Chondrocyte (in vitro differentiated cells): ENCODE measurements around the gene CXXC4. TPM values are rescaled to one million over a fixed set of nuclear protein-coding genes. Genes with fewer than 3 reads are reported as not detected.

Experiments used
- DNase-seq: peaks from one replicate; pipeline ENCODE4 v3.0.0; 2021; ENCODE audit warnings: mixed read lengths, low spot score
- H3K27ac Mint-ChIP-seq: one replicate; pipeline ENCODE4 v1.8.0; 2021; ENCODE audit warnings: mild to moderate bottlenecking, moderate library complexity, mixed read lengths; ENCODE audit not compliant: unreplicated experiment
- H3K27me3 Mint-ChIP-seq: 2 replicates; pipeline ENCODE4 v1.8.0; 2021; ENCODE audit warnings: low read depth, mixed read lengths
- H3K36me3 Mint-ChIP-seq: 2 replicates; pipeline ENCODE4 v1.8.0; 2021; ENCODE audit warnings: low read depth, mixed read lengths
- H3K4me1 Mint-ChIP-seq: 2 replicates; pipeline ENCODE4 v1.8.0; 2021; ENCODE audit warnings: low read depth, mild to moderate bottlenecking, mixed read lengths
- H3K4me3 Mint-ChIP-seq: one replicate; pipeline ENCODE4 v1.8.0; 2021; ENCODE audit warnings: mild to moderate bottlenecking, moderate library complexity, mixed read lengths; ENCODE audit not compliant: unreplicated experiment
- H3K9me3 Mint-ChIP-seq: 2 replicates; pipeline ENCODE4 v1.8.0; 2021; ENCODE audit warnings: low read depth, mixed read lengths
- CTCF ChIP-seq: fragments of 200-600 bp; sonication (generic); IDR thresholded peaks from 2 replicates; pipeline ENCODE4 v1.5.0; 2021; ENCODE audit warnings: antibody characterized with exemption, mild to moderate bottlenecking, moderate library complexity
- total RNA-seq: library from RNA; stranded (reverse); gene quantifications from 3 replicates; pipeline ENCODE4 v1.2.1, GENCODE V29; 2021

Gene CXXC4
- total RNA-seq, 1 donor from 2014 or later = not detected

GRCh38 chr4:104446431-104447278 is 48.0 kb downstream of the CXXC4 start:
- Mint-ChIP-seq H3K36me3 (no peaks in the 10 kb centered on the region), H3K27ac (no peak overlapping the region), H3K4me3 (no peak overlapping the region), H3K27me3 (no peaks in the 10 kb centered on the region), H3K9me3 (no peaks in the 10 kb centered on the region), H3K4me1 (no peaks in the 10 kb centered on the region)
- no peak for DNase-seq
- TF ChIP-seq CTCF = no peak

- Mint-ChIP-seq H3K4me1 (no peaks in the 10 kb centered on the region), H3K27me3 (no peaks in the 10 kb centered on the region), H3K27ac (no peak overlapping the region), H3K4me3 (no peak overlapping the region), H3K9me3 (no peaks in the 10 kb centered on the region), H3K36me3 (no peaks in the 10 kb centered on the region)
- DNase-seq = no peak
- TF ChIP-seq CTCF = no peak
Measured at GRCh38 chr4:104444685-104445084, 50.0 kb downstream of the CXXC4 start.

- H3K36me3 Mint-ChIP-seq = no peaks in the 10 kb centered on the region
- no peak for TF ChIP-seq CTCF
- H3K27me3 Mint-ChIP-seq = peaks cover 14% of the 10 kb centered on the region
- H3K4me3 Mint-ChIP-seq = no peak overlapping the region
- no peak overlapping the region for H3K27ac Mint-ChIP-seq
- DNase-seq = no peak
- H3K9me3 Mint-ChIP-seq = no peaks in the 10 kb centered on the region
- H3K4me1 Mint-ChIP-seq = no peaks in the 10 kb centered on the region
Measured at GRCh38 chr4:104436542-104436941, 58.2 kb downstream of the CXXC4 start.

GRCh38 chr4:104429150-104429741 is 65.4 kb downstream of the CXXC4 start:
- Mint-ChIP-seq H3K36me3 (no peaks in the 10 kb centered on the region), H3K9me3 (no peaks in the 10 kb centered on the region), H3K4me3 (no peak overlapping the region), H3K27ac (no peak overlapping the region), H3K4me1 (peaks cover 9% of the 10 kb centered on the region), H3K27me3 (peaks cover 21% of the 10 kb centered on the region)
- no peak for DNase-seq
- TF ChIP-seq CTCF = no peak

- TF ChIP-seq CTCF = no peak
- Mint-ChIP-seq H3K4me1 (peaks cover 18% of the 10 kb centered on the region), H3K27me3 (peaks cover 11% of the 10 kb centered on the region), H3K4me3 (no peak overlapping the region), H3K27ac (no peak overlapping the region), H3K36me3 (no peaks in the 10 kb centered on the region), H3K9me3 (no peaks in the 10 kb centered on the region)
- DNase-seq = no peak
Measured at GRCh38 chr4:104425948-104426347, 68.7 kb downstream of the CXXC4 start.
